Mesenchymal stem cell (in vitro differentiated cells and primary cell): ENCODE data around the gene PLAAT3.

Experiments
- DNase-seq: peaks from one replicate; pipeline ENCODE4 v3.0.0-alpha.2; 2013
- H2AFZ ChIP-seq: one replicate; pipeline ENCODE4 v1.6.1; 2013; ENCODE audit warnings: low read depth, mild to moderate bottlenecking, control low read depth, inconsistent platforms, low read length, moderate library complexity
- H2AK5ac ChIP-seq: 2 replicates; pipeline ENCODE4 v1.6.1; 2013; ENCODE audit warnings: low read length, moderate library complexity, mild to moderate bottlenecking, inconsistent platforms; ENCODE audit not compliant: severe bottlenecking
- H2BK120ac ChIP-seq: one replicate; pipeline ENCODE4 v1.6.1; 2013; ENCODE audit warnings: low read depth, mild to moderate bottlenecking, inconsistent platforms, low read length, moderate library complexity
- H2BK12ac ChIP-seq, 2 experiments: one replicate each; pipeline ENCODE4 v1.6.1; 2013; ENCODE audit warnings: inconsistent platforms in 2 of 2, low read length in 2 of 2, mild to moderate bottlenecking in 2 of 2, moderate library complexity in 2 of 2, control low read depth in 1 of 2
- H2BK15ac ChIP-seq: one replicate; pipeline ENCODE4 v1.6.1; 2013; ENCODE audit warnings: mild to moderate bottlenecking, low read depth, inconsistent platforms; ENCODE audit not compliant: poor library complexity, severe bottlenecking
- H2BK5ac ChIP-seq: 2 replicates; pipeline ENCODE4 v1.6.1; 2013; ENCODE audit warnings: low read depth, mild to moderate bottlenecking, low read length, control low read depth, inconsistent platforms; ENCODE audit not compliant: poor library complexity, severe bottlenecking
- H3K14ac ChIP-seq, 2 experiments: one replicate each; pipeline ENCODE4 v1.6.1; 2013; ENCODE audit warnings: inconsistent platforms in 2 of 2, low read length in 2 of 2, control low read depth in 1 of 2, mild to moderate bottlenecking in 1 of 2, moderate library complexity in 1 of 2
- H3K18ac ChIP-seq, 2 experiments: one replicate each; pipeline ENCODE4 v1.6.1; 2013; ENCODE audit warnings: inconsistent platforms in 2 of 2, low read length in 2 of 2, control low read depth in 1 of 2, low read depth in 1 of 2, mild to moderate bottlenecking in 1 of 2
- H3K23ac ChIP-seq, 2 experiments: one replicate each; pipeline ENCODE4 v1.6.1; 2013; ENCODE audit warnings: inconsistent platforms in 2 of 2, low read length in 2 of 2, mild to moderate bottlenecking in 2 of 2, moderate library complexity in 2 of 2, control low read depth in 1 of 2
- H3K27ac ChIP-seq: 2 replicates; pipeline ENCODE4 v1.5.1; 2013; ENCODE audit warnings: mild to moderate bottlenecking, moderate library complexity, low read length, control low read depth, inconsistent platforms; ENCODE audit not compliant: poor library complexity, severe bottlenecking
- H3K27me3 ChIP-seq, 2 experiments: 2 replicates each; pipeline versions ENCODE4 v1.6.1 to v1.7.0; 2013; ENCODE audit warnings: low read length in 2 of 2, mild to moderate bottlenecking in 2 of 2, moderate library complexity in 2 of 2, control low read depth in 1 of 2, inconsistent platforms in 1 of 2; ENCODE audit not compliant: control insufficient read depth in 1 of 2, insufficient read depth in 1 of 2
- H3K36me3 ChIP-seq, 2 experiments: 2 replicates each; pipeline versions ENCODE4 v1.6.1 to v1.7.0; 2013; ENCODE audit warnings: low read length in 2 of 2, control low read depth in 1 of 2, inconsistent platforms in 1 of 2, low read depth in 1 of 2, mild to moderate bottlenecking in 1 of 2; ENCODE audit not compliant: insufficient read depth in 2 of 2, control insufficient read depth in 1 of 2
- H3K4ac ChIP-seq, 2 experiments: one replicate each; pipeline ENCODE4 v1.6.1; 2013; ENCODE audit warnings: inconsistent platforms in 2 of 2, low read length in 2 of 2, mild to moderate bottlenecking in 2 of 2, moderate library complexity in 2 of 2, control low read depth in 1 of 2, low read depth in 1 of 2
- H3K4me1 ChIP-seq: 2 replicates; pipeline ENCODE4 v1.6.1; 2013; ENCODE audit warnings: low read depth, low read length, control low read depth; ENCODE audit not compliant: control insufficient read depth, insufficient read depth
- H3K4me2 ChIP-seq: 2 replicates; pipeline ENCODE4 v1.6.1; 2013; ENCODE audit warnings: low read length, mild to moderate bottlenecking, inconsistent platforms; ENCODE audit not compliant: poor library complexity, severe bottlenecking
- H3K4me3 ChIP-seq, 2 experiments: 2 replicates each; pipeline versions ENCODE4 v1.5.1 to v1.7.0; 2013; ENCODE audit warnings: low read length in 2 of 2, mild to moderate bottlenecking in 2 of 2, control low read depth in 1 of 2, low read depth in 1 of 2; ENCODE audit not compliant: insufficient read depth in 1 of 2
- H3K79me1 ChIP-seq: replicated peaks from 2 replicates; pipeline ENCODE4 v1.6.1; 2013; ENCODE audit warnings: mild to moderate bottlenecking, control low read depth, low read length, inconsistent platforms; ENCODE audit not compliant: poor library complexity, severe bottlenecking
- H3K9ac ChIP-seq: 2 replicates; pipeline ENCODE4 v1.7.0; 2013; ENCODE audit warnings: mild to moderate bottlenecking, low read length, moderate library complexity
- H3K9me3 ChIP-seq: 2 replicates; pipeline ENCODE4 v1.7.0; 2013; ENCODE audit warnings: mild to moderate bottlenecking, low read length; ENCODE audit not compliant: control insufficient read depth
- H4K8ac ChIP-seq: one replicate; pipeline ENCODE4 v1.6.1; 2013; ENCODE audit warnings: inconsistent platforms, mild to moderate bottlenecking, low read length, moderate library complexity
- H4K91ac ChIP-seq: one replicate; pipeline ENCODE4 v1.6.1; 2013; ENCODE audit warnings: mild to moderate bottlenecking, low read length, inconsistent platforms
- WGBS: methylation state at CpG from one replicate; pipeline ENCODE4 v1.1.7; 2013; ENCODE audit warnings: mixed read lengths; 5-methylcytosine and 5-hydroxymethylcytosine counted together

PLAAT3 gene

DNA sequence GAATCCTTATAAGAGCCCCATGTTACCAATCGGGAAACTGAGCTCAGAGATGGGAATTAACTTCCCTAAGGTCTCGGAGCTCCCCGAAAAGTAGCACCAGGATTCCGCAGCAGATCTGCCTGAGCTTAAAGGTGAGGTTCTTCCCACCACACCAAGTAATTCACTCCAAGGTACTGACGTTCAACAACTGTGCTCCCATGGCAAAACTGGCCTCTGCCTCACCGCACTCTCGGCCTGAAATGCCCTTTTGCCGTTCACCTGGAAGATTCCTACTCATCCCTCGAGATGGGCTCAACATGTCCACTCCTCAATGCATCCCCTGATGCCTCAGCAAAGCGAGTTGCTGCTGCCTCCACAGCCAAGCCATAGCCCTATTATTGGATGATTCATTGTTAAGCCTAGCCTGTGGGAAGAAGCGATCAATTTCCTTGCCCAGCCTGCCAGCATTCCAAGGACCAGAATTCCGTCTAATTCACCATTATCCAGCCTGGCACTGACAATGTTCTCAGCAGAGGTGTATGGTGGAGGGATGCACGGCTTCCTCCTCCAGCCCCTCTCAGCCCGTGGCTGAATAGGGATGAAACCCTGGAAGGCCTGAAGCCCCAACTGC is 4.2 kb downstream of the PLAAT3 start:
- Histone ChIP-seq H3K4me1 (peaks cover 28% of the 10 kb centered on the region), H3K27me3 (no peaks in the 10 kb centered on the region), H3K14ac (peak overlapping the region in 1 of 2 experiments; percentile 62), H3K79me1 (peaks cover 10% of the 10 kb centered on the region), H2AK5ac (peak overlapping the region; percentile 96), H4K8ac (no peak overlapping the region), H3K4me3 (peak overlapping the region in 1 of 2 experiments; percentile 38), H3K27ac (peak overlapping the region; percentile 89), H3K36me3 (peaks cover 0 to 12% of the 10 kb centered on the region in 2 experiments), H2BK5ac (peak overlapping the region; percentile 47), H3K9ac (peak overlapping the region; percentile 40), H3K4me2 (peak overlapping the region; percentile 36), H4K91ac (no peak overlapping the region), H3K4ac (no peak overlapping the region), H2BK15ac (no peak overlapping the region), H3K18ac (no peak overlapping the region), H2BK12ac (no peak overlapping the region), H2BK120ac (no peak overlapping the region), H3K9me3 (no peaks in the 10 kb centered on the region), H2AFZ (no peak overlapping the region), H3K23ac (no peak overlapping the region)
- no peak for DNase-seq
- WGBS: 85% methylated on average over 13 of the region's 14 CpGs

DNA sequence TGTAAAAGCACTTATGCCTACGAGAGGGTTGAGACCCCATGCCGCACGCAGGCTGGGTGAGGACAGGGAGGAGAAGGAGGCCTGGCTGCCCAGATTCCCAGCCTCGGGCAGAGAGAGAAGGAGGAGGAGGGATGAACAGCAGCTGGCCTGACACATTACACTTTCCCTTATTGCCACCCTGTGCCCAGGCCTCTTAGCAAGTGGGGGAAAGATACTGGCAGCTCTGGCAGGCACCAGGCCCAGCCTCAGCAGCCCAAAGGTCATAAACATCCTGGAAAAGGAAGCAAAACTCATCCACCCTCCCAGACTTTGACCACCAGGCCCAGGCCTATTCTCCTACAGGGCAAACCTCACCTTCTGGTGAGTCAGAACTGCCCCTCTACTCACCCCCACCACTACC is 4.7 kb downstream of the PLAAT3 start:
- H3K9me3 ChIP-seq: no peaks in the 10 kb centered on the region
- H3K27ac ChIP-seq: peak overlapping the region; percentile 89
- no peak overlapping the region for H3K4me3 ChIP-seq
- peaks cover 10% of the 10 kb centered on the region for H3K79me1 ChIP-seq
- H3K4me2 ChIP-seq: no peak overlapping the region
- H4K91ac ChIP-seq: no peak overlapping the region
- no peak overlapping the region for H2BK120ac ChIP-seq
- no peak overlapping the region for H3K23ac ChIP-seq
- H2AK5ac ChIP-seq: peak overlapping the region; percentile 96
- H2AFZ ChIP-seq: no peak overlapping the region
- H3K14ac ChIP-seq: no peak overlapping the region
- WGBS: 100% methylated on average over 3 of the region's 4 CpGs
- peak overlapping the region; percentile 47 for H2BK5ac ChIP-seq
- peaks cover 0 to 12% of the 10 kb centered on the region in 2 experiments for H3K36me3 ChIP-seq
- H2BK12ac ChIP-seq: no peak overlapping the region
- H3K4ac ChIP-seq: no peak overlapping the region
- no peak overlapping the region for H2BK15ac ChIP-seq
- peaks cover 28% of the 10 kb centered on the region for H3K4me1 ChIP-seq
- no peaks in the 10 kb centered on the region for H3K27me3 ChIP-seq
- no peak for DNase-seq
- H3K18ac ChIP-seq: no peak overlapping the region
- H4K8ac ChIP-seq: no peak overlapping the region
- peak overlapping the region; percentile 56 for H3K9ac ChIP-seq

DNA sequence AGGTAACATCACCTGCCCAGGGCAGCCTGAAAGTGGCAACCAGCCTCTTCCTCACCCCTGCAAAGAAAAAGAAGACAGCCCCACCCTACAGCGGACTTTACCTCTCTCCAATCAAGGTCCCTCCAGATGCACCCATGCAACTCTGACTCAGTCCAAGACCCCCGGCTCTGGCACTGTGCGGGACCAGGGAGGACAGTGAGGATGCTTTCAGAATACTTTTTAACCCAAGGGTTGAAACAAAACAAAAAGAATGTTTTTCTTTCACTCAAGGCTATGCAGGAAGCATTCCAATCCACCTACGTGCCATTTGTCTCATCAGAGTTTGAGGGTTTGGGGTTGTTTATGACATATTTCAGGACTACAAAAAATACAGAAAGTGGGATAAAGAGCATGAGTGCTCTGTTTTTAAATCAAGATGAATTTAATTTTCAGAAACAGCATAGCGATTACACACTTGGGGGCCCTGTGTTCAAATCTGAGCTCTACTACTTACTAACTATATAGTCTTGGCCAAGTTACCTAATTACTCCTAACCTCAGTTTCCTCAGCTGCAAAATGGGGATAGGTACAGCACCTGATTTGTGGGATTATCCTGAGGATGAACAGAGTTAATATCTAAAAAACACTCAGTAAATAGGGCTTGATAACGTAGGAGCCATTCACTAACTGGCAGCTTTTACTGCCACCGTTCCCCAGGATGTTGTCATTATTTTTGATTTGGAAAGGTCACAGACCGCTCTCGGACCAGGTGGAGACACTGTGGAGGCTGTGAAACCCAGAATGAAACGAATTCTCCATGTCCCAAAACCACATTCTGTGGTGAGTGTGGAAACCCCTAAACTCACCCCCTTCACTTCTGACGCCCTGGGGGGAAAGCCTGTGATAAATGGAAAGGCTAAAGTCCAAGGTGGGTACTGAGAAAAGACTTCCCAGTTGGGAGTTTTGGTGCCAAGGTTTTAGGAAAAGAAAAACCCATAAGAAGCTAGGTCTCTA is 5.6 kb downstream of the PLAAT3 start:
- no peaks in the 10 kb centered on the region for H3K27me3 ChIP-seq
- H4K8ac ChIP-seq: no peak overlapping the region
- H3K4me2 ChIP-seq: peak overlapping the region; percentile 52
- H2BK120ac ChIP-seq: no peak overlapping the region
- H3K9ac ChIP-seq: peak overlapping the region; percentile 56
- no peak overlapping the region for H4K91ac ChIP-seq
- H3K18ac ChIP-seq: no peak overlapping the region
- no peak overlapping the region for H2BK15ac ChIP-seq
- H3K36me3 ChIP-seq: peaks cover 0 to 12% of the 10 kb centered on the region in 2 experiments
- peak overlapping the region; percentile 98 for H3K27ac ChIP-seq
- H2BK12ac ChIP-seq: no peak overlapping the region
- no peak overlapping the region for H3K14ac ChIP-seq
- DNase-seq: no peak
- peak overlapping the region; percentile 100 for H2AK5ac ChIP-seq
- H2AFZ ChIP-seq: no peak overlapping the region
- H2BK5ac ChIP-seq: peak overlapping the region; percentile 89
- H3K9me3 ChIP-seq: no peaks in the 10 kb centered on the region
- H3K79me1 ChIP-seq: peaks cover 9% of the 10 kb centered on the region
- no peak overlapping the region for H3K4ac ChIP-seq
- 87% methylated on average over 10 of the region's 11 CpGs for WGBS
- H3K4me3 ChIP-seq: no peak overlapping the region
- H3K4me1 ChIP-seq: peaks cover 30% of the 10 kb centered on the region
- H3K23ac ChIP-seq: no peak overlapping the region

DNA sequence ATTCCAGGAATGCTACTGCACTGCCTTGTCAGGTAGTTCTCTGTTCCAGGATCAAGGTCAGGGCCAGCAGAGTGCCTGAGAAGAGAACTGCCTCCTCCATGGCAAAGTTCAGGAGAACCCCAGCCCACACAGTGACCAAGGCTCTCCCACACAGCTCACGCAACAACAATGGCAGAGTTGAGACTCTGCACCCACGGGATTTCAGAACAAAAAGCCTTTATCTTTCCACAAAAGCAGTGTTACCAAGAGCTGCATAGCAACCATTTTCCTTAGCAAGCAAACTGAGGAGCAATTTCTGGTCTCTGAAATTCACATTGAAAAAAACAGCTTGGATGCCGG is 11.1 kb downstream of the PLAAT3 start:
- no peak for DNase-seq
- H2BK15ac ChIP-seq: no peak overlapping the region
- no peak overlapping the region for H4K91ac ChIP-seq
- H3K9me3 ChIP-seq: no peaks in the 10 kb centered on the region
- WGBS: 73% methylated on average over 3 of the region's 3 CpGs
- no peak overlapping the region for H2BK5ac ChIP-seq
- H3K4me3 ChIP-seq: no peak overlapping the region
- peaks cover 16% of the 10 kb centered on the region for H3K79me1 ChIP-seq
- peak overlapping the region; percentile 60 for H3K9ac ChIP-seq
- no peak overlapping the region for H2BK12ac ChIP-seq
- H3K18ac ChIP-seq: no peak overlapping the region
- no peak overlapping the region for H4K8ac ChIP-seq
- H3K36me3 ChIP-seq: peaks cover 0 to 15% of the 10 kb centered on the region in 2 experiments
- peak overlapping the region; percentile 27 for H2AFZ ChIP-seq
- H3K4me2 ChIP-seq: no peak overlapping the region
- no peak overlapping the region for H3K14ac ChIP-seq
- no peak overlapping the region for H2BK120ac ChIP-seq
- H3K4ac ChIP-seq: no peak overlapping the region
- H2AK5ac ChIP-seq: no peak overlapping the region
- H3K4me1 ChIP-seq: peaks cover 27% of the 10 kb centered on the region
- no peak overlapping the region for H3K27ac ChIP-seq
- H3K27me3 ChIP-seq: no peaks in the 10 kb centered on the region
- no peak overlapping the region for H3K23ac ChIP-seq
